Measurements from ENCODE around the gene CCDC57.

The CCDC57 gene

DNA sequence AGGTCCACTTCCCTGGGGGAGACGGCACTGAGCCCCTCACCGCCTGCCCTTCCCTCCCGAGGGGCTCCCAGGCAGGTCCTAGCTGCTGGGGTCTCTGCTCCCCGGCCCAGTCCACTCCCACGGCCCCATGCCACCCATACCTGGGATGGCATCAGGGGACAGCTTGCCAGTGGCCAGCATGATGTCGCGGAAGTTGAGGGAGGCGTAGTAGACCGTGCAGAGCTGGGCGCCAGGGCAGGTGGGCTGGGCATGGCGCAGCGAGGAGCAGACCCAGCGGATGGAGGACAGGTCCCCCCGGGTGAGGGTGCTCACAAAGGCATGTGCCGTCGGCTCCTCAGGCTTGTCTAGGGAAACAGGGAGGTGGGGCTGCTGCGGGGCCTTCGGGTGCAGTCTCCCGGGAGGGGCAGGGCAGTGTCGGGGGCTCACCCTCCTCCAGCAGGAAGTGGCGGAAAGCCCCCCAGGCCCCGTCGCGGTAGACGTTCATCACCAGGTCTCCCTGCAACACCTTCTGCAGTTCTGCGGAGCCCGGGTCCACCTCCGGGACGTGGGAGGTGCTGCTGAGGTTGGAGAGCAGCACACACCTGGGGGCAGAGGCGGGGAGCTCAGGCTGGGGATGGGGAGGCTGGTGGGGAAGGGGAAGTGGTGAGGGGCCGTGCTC lies 128.1 kb downstream of the CCDC57 start:
- no peak overlapping the region for H3K4me2 ChIP-seq (ENCODE audit: low read length, poor library complexity, severe bottlenecking)
- no peaks in the 10 kb centered on the region for H3K27me3 ChIP-seq (ENCODE audit: control insufficient read depth in 1 of 2, insufficient read depth in 1 of 2, low read length in 2 of 2)
- no peak for DNase-seq
- no peak overlapping the region for H2BK15ac ChIP-seq (ENCODE audit: low read depth, poor library complexity, severe bottlenecking)
- H2AFZ ChIP-seq (ENCODE audit: low read depth, low read length): no peak overlapping the region
- H3K9me3 ChIP-seq (ENCODE audit: control insufficient read depth, low read length): no peaks in the 10 kb centered on the region
- peaks cover 3% of the 10 kb centered on the region for H3K4me1 ChIP-seq (ENCODE audit: control insufficient read depth, insufficient read depth, low read depth, low read length)
- H3K27ac ChIP-seq (ENCODE audit: low read length, poor library complexity, severe bottlenecking): no peak overlapping the region
- peaks cover 52% of the 10 kb centered on the region for H3K79me1 ChIP-seq (replicated peaks; ENCODE audit: low read length, poor library complexity, severe bottlenecking)
- no peak overlapping the region for H3K18ac ChIP-seq (ENCODE audit: low read depth in 1 of 2, low read length in 2 of 2)
- 97% methylated on average over 31 of the region's 31 CpGs for WGBS
- H4K91ac ChIP-seq (ENCODE audit: low read length): no peak overlapping the region
- H2BK12ac ChIP-seq (ENCODE audit: low read length in 2 of 2): no peak overlapping the region
- H3K4ac ChIP-seq (ENCODE audit: low read depth in 1 of 2, low read length in 2 of 2): no peak overlapping the region
- no peak overlapping the region for H2BK5ac ChIP-seq (ENCODE audit: low read depth, low read length, poor library complexity, severe bottlenecking)
- H2BK120ac ChIP-seq (ENCODE audit: low read depth, low read length): no peak overlapping the region
- H3K14ac ChIP-seq (ENCODE audit: low read length in 2 of 2): no peak overlapping the region
- peaks cover 97 to 100% of the 10 kb centered on the region in 2 experiments for H3K36me3 ChIP-seq (ENCODE audit: control insufficient read depth in 1 of 2, insufficient read depth in 2 of 2, low read depth in 1 of 2, low read length in 2 of 2)
- no peak overlapping the region for H3K9ac ChIP-seq (ENCODE audit: low read length)
- H4K8ac ChIP-seq (ENCODE audit: low read length): no peak overlapping the region
- H3K23ac ChIP-seq (ENCODE audit: low read length in 2 of 2): no peak overlapping the region
- no peak overlapping the region for H2AK5ac ChIP-seq (ENCODE audit: low read length, severe bottlenecking)
- H3K4me3 ChIP-seq (ENCODE audit: insufficient read depth in 1 of 2, low read depth in 1 of 2, low read length in 2 of 2): no peak overlapping the region

DNA sequence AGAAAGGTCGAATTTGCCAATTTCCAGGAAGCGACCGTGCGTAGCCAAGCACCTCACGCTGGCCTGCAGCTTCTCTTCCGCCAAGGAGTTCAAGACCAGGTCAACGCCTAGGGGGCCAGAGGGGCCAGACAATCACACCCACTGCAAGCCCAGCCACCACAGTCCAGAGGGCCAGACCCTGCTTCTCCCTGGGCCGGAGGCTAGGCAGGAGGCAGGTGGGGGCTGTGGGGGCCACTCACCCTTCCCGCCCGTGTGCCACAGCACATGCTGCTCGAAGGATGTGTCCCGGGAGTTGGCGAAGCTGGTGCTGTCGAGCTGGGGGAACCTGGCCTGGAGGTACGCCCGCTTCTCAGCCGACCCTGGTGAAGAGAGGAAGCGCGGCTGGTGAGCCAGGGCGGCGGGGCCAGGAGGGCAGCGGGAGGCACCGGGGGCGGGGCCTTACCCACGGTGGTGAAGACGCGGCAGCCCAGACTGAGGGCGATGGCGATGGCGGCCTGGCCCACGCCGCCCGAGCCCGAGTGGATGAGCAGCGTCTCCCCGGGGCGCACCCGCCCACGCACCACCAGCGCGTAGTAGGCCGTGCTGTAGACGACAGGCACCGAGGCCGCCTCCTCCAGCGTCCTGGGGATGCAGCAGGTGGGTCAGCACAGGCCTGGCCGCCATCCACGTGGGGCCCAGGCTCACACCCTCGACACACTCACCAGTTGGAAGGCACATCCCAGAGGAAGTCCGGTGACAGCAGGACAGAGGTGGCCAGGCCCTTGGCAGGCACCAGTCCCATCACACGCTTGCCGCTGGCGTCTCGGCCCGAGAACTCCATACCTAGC lies 128.9 kb downstream of the CCDC57 start:
- H3K23ac ChIP-seq (ENCODE audit: low read length in 2 of 2): no peak overlapping the region
- H3K9me3 ChIP-seq (ENCODE audit: control insufficient read depth, low read length): no peaks in the 10 kb centered on the region
- no peak overlapping the region for H3K9ac ChIP-seq (ENCODE audit: low read length)
- H2BK15ac ChIP-seq (ENCODE audit: low read depth, poor library complexity, severe bottlenecking): no peak overlapping the region
- H2AFZ ChIP-seq (ENCODE audit: low read depth, low read length): no peak overlapping the region
- peaks cover 52% of the 10 kb centered on the region for H3K79me1 ChIP-seq (replicated peaks; ENCODE audit: low read length, poor library complexity, severe bottlenecking)
- H2BK120ac ChIP-seq (ENCODE audit: low read depth, low read length): no peak overlapping the region
- no peak overlapping the region for H3K4ac ChIP-seq (ENCODE audit: low read depth in 1 of 2, low read length in 2 of 2)
- peaks cover 95 to 100% of the 10 kb centered on the region in 2 experiments for H3K36me3 ChIP-seq (ENCODE audit: control insufficient read depth in 1 of 2, insufficient read depth in 2 of 2, low read depth in 1 of 2, low read length in 2 of 2)
- H2BK5ac ChIP-seq (ENCODE audit: low read depth, low read length, poor library complexity, severe bottlenecking): no peak overlapping the region
- no peak overlapping the region for H3K18ac ChIP-seq (ENCODE audit: low read depth in 1 of 2, low read length in 2 of 2)
- H3K27me3 ChIP-seq (ENCODE audit: control insufficient read depth in 1 of 2, insufficient read depth in 1 of 2, low read length in 2 of 2): no peaks in the 10 kb centered on the region
- no peak overlapping the region for H3K4me3 ChIP-seq (ENCODE audit: insufficient read depth in 1 of 2, low read depth in 1 of 2, low read length in 2 of 2)
- H3K4me2 ChIP-seq (ENCODE audit: low read length, poor library complexity, severe bottlenecking): no peak overlapping the region
- H4K91ac ChIP-seq (ENCODE audit: low read length): peak overlapping the region; percentile 77
- peak overlapping the region; percentile 23 for H4K8ac ChIP-seq (ENCODE audit: low read length)
- peaks cover 3% of the 10 kb centered on the region for H3K4me1 ChIP-seq (ENCODE audit: control insufficient read depth, insufficient read depth, low read depth, low read length)
- no peak overlapping the region for H2AK5ac ChIP-seq (ENCODE audit: low read length, severe bottlenecking)
- 96% methylated on average over 48 of the region's 55 CpGs for WGBS
- no peak overlapping the region for H3K27ac ChIP-seq (ENCODE audit: low read length, poor library complexity, severe bottlenecking)
- DNase-seq: no peak
- H3K14ac ChIP-seq (ENCODE audit: low read length in 2 of 2): no peak overlapping the region
- H2BK12ac ChIP-seq (ENCODE audit: low read length in 2 of 2): no peak overlapping the region

DNA sequence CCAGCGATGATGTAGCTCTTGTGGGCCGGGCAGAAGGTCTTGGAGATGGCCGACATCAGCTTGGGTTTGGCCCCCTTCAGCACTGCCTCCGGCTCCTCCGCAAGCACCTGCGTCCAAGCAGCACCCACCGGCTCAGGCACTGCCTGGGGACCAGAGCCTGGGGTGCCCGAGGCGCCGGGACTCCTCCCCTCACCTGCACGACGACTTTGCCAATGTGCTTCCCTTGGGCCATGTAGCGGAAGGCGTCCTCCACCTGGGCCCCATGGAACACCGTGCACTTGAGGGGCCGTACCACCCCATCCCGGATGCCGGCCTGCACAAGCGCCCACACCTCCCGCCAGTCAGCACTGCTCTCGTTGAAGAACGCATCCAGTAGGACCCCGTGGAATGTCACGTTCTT lies 129.6 kb downstream of the CCDC57 start:
- H2BK120ac ChIP-seq (ENCODE audit: low read depth, low read length): no peak overlapping the region
- H3K18ac ChIP-seq (ENCODE audit: low read depth in 1 of 2, low read length in 2 of 2): no peak overlapping the region
- H3K14ac ChIP-seq (ENCODE audit: low read length in 2 of 2): no peak overlapping the region
- H3K27ac ChIP-seq (ENCODE audit: low read length, poor library complexity, severe bottlenecking): no peak overlapping the region
- no peak overlapping the region for H2BK15ac ChIP-seq (ENCODE audit: low read depth, poor library complexity, severe bottlenecking)
- no peak overlapping the region for H2AFZ ChIP-seq (ENCODE audit: low read depth, low read length)
- H4K8ac ChIP-seq (ENCODE audit: low read length): no peak overlapping the region
- no peak overlapping the region for H2BK12ac ChIP-seq (ENCODE audit: low read length in 2 of 2)
- H3K23ac ChIP-seq (ENCODE audit: low read length in 2 of 2): no peak overlapping the region
- no peak overlapping the region for H4K91ac ChIP-seq (ENCODE audit: low read length)
- peaks cover 91 to 100% of the 10 kb centered on the region in 2 experiments for H3K36me3 ChIP-seq (ENCODE audit: control insufficient read depth in 1 of 2, insufficient read depth in 2 of 2, low read depth in 1 of 2, low read length in 2 of 2)
- no peak overlapping the region for H3K4me2 ChIP-seq (ENCODE audit: low read length, poor library complexity, severe bottlenecking)
- peaks cover 3% of the 10 kb centered on the region for H3K4me1 ChIP-seq (ENCODE audit: control insufficient read depth, insufficient read depth, low read depth, low read length)
- no peak overlapping the region for H3K4ac ChIP-seq (ENCODE audit: low read depth in 1 of 2, low read length in 2 of 2)
- peaks cover 47% of the 10 kb centered on the region for H3K79me1 ChIP-seq (replicated peaks; ENCODE audit: low read length, poor library complexity, severe bottlenecking)
- H3K9me3 ChIP-seq (ENCODE audit: control insufficient read depth, low read length): no peaks in the 10 kb centered on the region
- no peaks in the 10 kb centered on the region for H3K27me3 ChIP-seq (ENCODE audit: control insufficient read depth in 1 of 2, insufficient read depth in 1 of 2, low read length in 2 of 2)
- no peak for DNase-seq
- no peak overlapping the region for H2BK5ac ChIP-seq (ENCODE audit: low read depth, low read length, poor library complexity, severe bottlenecking)
- no peak overlapping the region for H3K9ac ChIP-seq (ENCODE audit: low read length)
- H3K4me3 ChIP-seq (ENCODE audit: insufficient read depth in 1 of 2, low read depth in 1 of 2, low read length in 2 of 2): no peak overlapping the region
- 98% methylated on average over 24 of the region's 24 CpGs for WGBS
- H2AK5ac ChIP-seq (ENCODE audit: low read length, severe bottlenecking): no peak overlapping the region

DNA sequence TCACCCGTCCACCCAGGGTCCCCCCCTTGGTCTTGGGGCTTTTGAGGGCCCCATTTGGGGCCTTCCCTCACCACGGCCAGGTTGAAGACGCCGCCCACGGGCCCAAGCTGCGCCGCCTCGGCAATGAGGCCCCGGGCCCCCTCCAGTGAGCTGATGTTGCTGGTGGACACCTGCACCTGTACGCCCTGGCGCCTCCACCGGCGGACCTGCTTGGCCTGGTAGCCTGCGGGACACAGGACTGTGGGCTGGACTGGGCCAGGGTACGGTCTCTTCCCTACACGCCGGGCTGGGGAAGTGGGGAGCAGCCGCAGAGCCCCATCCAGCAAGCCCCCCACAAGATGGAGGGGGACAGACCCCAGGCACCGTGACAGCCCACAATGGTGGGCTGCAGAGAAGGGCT lies 130.2 kb downstream of the CCDC57 start:
- DNase-seq: no peak
- Histone ChIP-seq H3K9ac (ENCODE audit: low read length) (no peak overlapping the region), H3K4me3 (ENCODE audit: insufficient read depth in 1 of 2, low read depth in 1 of 2, low read length in 2 of 2) (no peak overlapping the region), H3K14ac (ENCODE audit: low read length in 2 of 2) (no peak overlapping the region), H2AK5ac (ENCODE audit: low read length, severe bottlenecking) (no peak overlapping the region), H3K4me2 (ENCODE audit: low read length, poor library complexity, severe bottlenecking) (no peak overlapping the region), H2AFZ (ENCODE audit: low read depth, low read length) (no peak overlapping the region), H3K4me1 (ENCODE audit: control insufficient read depth, insufficient read depth, low read depth, low read length) (peaks cover 3% of the 10 kb centered on the region), H2BK5ac (ENCODE audit: low read depth, low read length, poor library complexity, severe bottlenecking) (no peak overlapping the region), H3K18ac (ENCODE audit: low read depth in 1 of 2, low read length in 2 of 2) (no peak overlapping the region), H3K23ac (ENCODE audit: low read length in 2 of 2) (no peak overlapping the region), H3K4ac (ENCODE audit: low read depth in 1 of 2, low read length in 2 of 2) (no peak overlapping the region), H3K79me1 (replicated peaks; ENCODE audit: low read length, poor library complexity, severe bottlenecking) (peaks cover 43% of the 10 kb centered on the region), H2BK15ac (ENCODE audit: low read depth, poor library complexity, severe bottlenecking) (no peak overlapping the region), H3K9me3 (ENCODE audit: control insufficient read depth, low read length) (no peaks in the 10 kb centered on the region), H4K91ac (ENCODE audit: low read length) (no peak overlapping the region), H3K27me3 (ENCODE audit: control insufficient read depth in 1 of 2, insufficient read depth in 1 of 2, low read length in 2 of 2) (no peaks in the 10 kb centered on the region), H2BK120ac (ENCODE audit: low read depth, low read length) (no peak overlapping the region), H4K8ac (ENCODE audit: low read length) (no peak overlapping the region), H2BK12ac (ENCODE audit: low read length in 2 of 2) (no peak overlapping the region), H3K27ac (ENCODE audit: low read length, poor library complexity, severe bottlenecking) (no peak overlapping the region), H3K36me3 (ENCODE audit: control insufficient read depth in 1 of 2, insufficient read depth in 2 of 2, low read depth in 1 of 2, low read length in 2 of 2) (peaks cover 90 to 100% of the 10 kb centered on the region in 2 experiments)
- WGBS: 93% methylated on average over 19 of the region's 19 CpGs
